ENCODE data around the gene GSDME. TPM values are rescaled to one million over a fixed set of nuclear protein-coding genes. Genes with fewer than 3 reads are reported as not detected.

Gene GSDME
- total RNA-seq, result 9.3 to 10.2 TPM (median 9.8 TPM) in 3 replicates

DNA sequence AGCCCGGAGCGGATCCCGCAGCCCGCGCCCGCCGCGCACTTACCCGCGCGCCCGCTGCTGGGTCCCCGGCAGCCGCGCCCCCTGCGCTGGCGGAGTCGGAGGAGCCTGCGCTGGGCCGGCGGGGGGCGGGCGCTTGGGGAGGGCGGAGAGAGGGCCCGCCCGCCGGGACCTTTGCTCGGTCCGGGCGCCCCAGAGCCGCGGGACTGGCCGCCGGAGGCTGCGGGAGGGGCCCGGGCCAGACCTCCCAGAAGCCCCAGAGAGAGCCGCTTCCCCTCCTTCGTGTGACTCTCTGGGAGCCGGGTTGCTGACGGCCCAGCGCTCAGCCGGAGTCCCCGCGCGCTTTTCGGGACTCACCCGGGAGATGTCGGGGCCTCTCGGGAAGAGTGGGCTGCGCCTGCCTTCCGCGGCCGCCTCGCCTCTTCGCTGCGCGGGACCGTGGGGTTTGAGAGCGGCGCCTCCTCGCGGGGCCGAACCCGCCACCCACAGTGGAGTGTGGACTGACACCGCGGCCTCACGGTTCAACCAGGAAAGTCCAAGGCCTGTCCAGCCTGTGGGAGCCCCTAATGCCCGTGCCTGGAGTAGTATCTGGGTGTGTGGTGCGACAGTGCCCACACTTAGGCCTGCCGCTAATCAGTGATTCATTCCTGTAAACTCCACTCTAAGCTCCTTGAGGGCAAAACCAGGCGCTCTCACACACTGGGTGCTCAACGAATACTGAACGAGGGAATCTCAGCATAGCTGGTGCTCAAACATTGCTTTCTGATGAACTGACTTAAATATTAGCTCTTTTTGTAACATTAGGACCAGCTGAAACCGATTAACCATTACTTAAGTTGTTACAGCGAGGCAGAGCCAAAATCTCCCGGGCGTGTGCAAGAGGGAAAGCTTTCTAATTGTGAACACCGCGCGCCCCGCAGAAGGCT is at the start of gene GSDME:
GSDME (minus strand) TSS at position 112 of the 923 bp plus-strand sequence. CDS start 7,690 bp downstream, outside the sequence.
- no peaks in the 10 kb centered on the region for H3K36me3 Mint-ChIP-seq
- peak within 1 kb of the TSS; percentile 80 for H3K27ac Mint-ChIP-seq
- TF ChIP-seq, protein P1, sequence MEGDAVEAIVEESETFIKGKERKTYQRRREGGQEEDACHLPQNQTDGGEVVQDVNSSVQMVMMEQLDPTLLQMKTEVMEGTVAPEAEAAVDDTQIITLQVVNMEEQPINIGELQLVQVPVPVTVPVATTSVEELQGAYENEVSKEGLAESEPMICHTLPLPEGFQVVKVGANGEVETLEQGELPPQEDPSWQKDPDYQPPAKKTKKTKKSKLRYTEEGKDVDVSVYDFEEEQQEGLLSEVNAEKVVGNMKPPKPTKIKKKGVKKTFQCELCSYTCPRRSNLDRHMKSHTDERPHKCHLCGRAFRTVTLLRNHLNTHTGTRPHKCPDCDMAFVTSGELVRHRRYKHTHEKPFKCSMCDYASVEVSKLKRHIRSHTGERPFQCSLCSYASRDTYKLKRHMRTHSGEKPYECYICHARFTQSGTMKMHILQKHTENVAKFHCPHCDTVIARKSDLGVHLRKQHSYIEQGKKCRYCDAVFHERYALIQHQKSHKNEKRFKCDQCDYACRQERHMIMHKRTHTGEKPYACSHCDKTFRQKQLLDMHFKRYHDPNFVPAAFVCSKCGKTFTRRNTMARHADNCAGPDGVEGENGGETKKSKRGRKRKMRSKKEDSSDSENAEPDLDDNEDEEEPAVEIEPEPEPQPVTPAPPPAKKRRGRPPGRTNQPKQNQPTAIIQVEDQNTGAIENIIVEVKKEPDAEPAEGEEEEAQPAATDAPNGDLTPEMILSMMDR (IDR thresholded peaks at IDR 0.05; ENCODE audit: unreplicated experiment), result no peak
- DNase-seq (ENCODE audit: low spot score in 2 of 2, unreplicated experiment in 2 of 2), result peak in 1 of 2 experiments; percentile 44
- H3K27me3 Mint-ChIP-seq (ENCODE audit: low read depth), result peaks cover 51% of the 10 kb centered on the region
- H3K4me3 Mint-ChIP-seq, result peak within 1 kb of the TSS; percentile 87
- H3K4me1 Mint-ChIP-seq, result peaks cover 7% of the 10 kb centered on the region
- H3K9me3 Mint-ChIP-seq, result no peaks in the 10 kb centered on the region

DNA sequence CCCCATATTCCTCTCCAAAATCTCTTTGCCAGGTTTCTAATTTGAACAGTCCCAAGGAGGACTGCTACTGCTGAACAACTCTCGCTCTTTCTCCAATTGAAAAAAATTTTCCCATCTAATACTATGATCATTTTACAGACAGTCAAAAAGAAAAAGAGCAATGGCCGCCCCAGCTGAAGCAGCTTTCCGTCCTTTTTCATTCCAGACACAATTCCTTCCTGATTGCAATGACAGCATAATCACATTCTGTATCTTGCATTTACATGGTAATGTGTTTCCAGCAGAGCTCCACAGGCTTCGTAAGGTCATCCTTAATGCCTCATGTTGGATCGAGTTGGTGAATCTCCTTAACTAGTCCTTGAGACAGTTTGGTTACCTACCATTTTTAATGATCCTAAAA is 45.0 kb upstream of the GSDME start:
- no peak for DNase-seq (ENCODE audit: low spot score in 2 of 2, unreplicated experiment in 2 of 2)
- H3K27ac Mint-ChIP-seq, result no peak overlapping the region
- no peak overlapping the region for H3K4me3 Mint-ChIP-seq
- peaks cover 17% of the 10 kb centered on the region for H3K36me3 Mint-ChIP-seq
- no peaks in the 10 kb centered on the region for H3K4me1 Mint-ChIP-seq
- H3K9me3 Mint-ChIP-seq, result peaks cover 3% of the 10 kb centered on the region
- TF ChIP-seq, protein P1 (IDR thresholded peaks at IDR 0.05; ENCODE audit: unreplicated experiment), result no peak
- H3K27me3 Mint-ChIP-seq (ENCODE audit: low read depth), result no peaks in the 10 kb centered on the region

DNA sequence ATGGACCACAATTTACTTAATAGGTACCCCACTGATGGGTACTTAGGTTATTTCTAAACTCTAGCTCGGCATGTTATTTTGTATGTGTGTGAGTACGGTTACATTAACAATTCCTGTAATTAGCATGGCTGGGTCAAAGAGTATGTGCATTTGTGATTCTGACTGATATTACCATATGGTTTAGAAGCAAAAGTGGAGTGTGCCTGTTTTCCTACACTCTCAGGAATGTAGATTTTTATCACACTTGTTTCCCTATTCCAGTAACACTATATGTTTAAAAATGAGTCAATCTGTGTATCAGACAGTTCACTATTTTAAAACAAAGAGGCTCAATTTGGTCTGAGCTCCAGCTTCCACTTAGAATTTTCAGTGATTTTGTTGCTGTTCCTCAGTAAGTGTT is 44.6 kb upstream of the GSDME start:
- Mint-ChIP-seq H3K36me3 (peaks cover 17% of the 10 kb centered on the region), H3K27me3 (ENCODE audit: low read depth) (no peaks in the 10 kb centered on the region), H3K9me3 (peaks cover 3% of the 10 kb centered on the region), H3K4me3 (no peak overlapping the region), H3K4me1 (no peaks in the 10 kb centered on the region), H3K27ac (no peak overlapping the region)
- DNase-seq (ENCODE audit: low spot score in 2 of 2, unreplicated experiment in 2 of 2), result no peak
- TF ChIP-seq, protein P1 (IDR thresholded peaks at IDR 0.05; ENCODE audit: unreplicated experiment), result no peak

DNA sequence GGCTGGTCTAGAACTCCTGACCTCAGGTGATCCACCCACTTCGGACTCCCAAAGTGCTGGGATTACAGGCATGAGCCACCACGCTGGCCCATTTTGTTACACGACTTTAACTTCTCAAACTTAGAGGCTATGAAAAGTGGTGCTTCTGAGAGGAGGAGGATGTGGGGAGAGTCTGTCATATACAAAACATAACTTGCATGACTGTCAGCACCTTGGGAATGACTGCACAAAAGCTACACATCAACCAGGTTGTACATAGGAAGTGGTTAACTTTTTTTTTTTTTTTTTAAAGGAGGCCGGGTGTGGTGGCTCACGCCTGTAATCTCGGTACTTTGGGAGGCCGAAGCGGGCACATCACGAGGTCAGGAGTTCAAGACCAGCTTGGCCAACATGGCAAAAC is 43.4 kb upstream of the GSDME start:
- H3K4me3 Mint-ChIP-seq, result no peak overlapping the region
- H3K27me3 Mint-ChIP-seq (ENCODE audit: low read depth), result no peaks in the 10 kb centered on the region
- peaks cover 3% of the 10 kb centered on the region for H3K9me3 Mint-ChIP-seq
- TF ChIP-seq, protein P1 (IDR thresholded peaks at IDR 0.05; ENCODE audit: unreplicated experiment), result no peak
- no peak for DNase-seq (ENCODE audit: low spot score in 2 of 2, unreplicated experiment in 2 of 2)
- H3K4me1 Mint-ChIP-seq, result no peaks in the 10 kb centered on the region
- H3K27ac Mint-ChIP-seq, result no peak overlapping the region
- H3K36me3 Mint-ChIP-seq, result peaks cover 17% of the 10 kb centered on the region

DNA sequence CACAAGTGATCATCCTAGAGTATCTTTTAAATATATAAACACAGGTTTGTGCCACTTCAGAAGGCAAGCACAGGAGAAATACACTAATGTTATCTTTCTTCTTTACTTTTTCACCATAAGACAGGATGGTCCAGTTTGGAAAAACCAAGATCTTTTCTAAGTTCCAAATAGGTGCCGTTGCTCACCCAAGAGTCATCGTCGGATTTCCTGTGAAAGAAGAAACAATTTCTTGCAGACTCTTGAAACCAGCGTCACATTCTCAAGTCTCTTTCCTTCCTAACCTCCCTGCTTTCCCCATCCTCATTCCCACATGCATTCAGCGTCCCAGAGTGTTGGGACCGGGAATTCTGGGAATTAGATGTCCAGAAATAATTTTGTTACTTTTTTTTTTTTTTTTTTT is 42.8 kb upstream of the GSDME start:
- H3K4me3 Mint-ChIP-seq, result no peak overlapping the region
- TF ChIP-seq, protein P1 (IDR thresholded peaks at IDR 0.05; ENCODE audit: unreplicated experiment), result no peak
- H3K27ac Mint-ChIP-seq, result no peak overlapping the region
- DNase-seq (ENCODE audit: low spot score in 2 of 2, unreplicated experiment in 2 of 2), result no peak
- H3K9me3 Mint-ChIP-seq, result peaks cover 3% of the 10 kb centered on the region
- H3K27me3 Mint-ChIP-seq (ENCODE audit: low read depth), result no peaks in the 10 kb centered on the region
- H3K4me1 Mint-ChIP-seq, result no peaks in the 10 kb centered on the region
- H3K36me3 Mint-ChIP-seq, result peaks cover 17% of the 10 kb centered on the region
